K562 (cell line): ENCODE results near the gene TMEM185B. TPM values are rescaled to one million over a fixed set of nuclear protein-coding genes. Genes with fewer than 3 reads are reported as not detected.
A peak's percentile ranks its signal among the peaks of the same experiment; 100 is the strongest.

Experiments used
- HNRNPUL1 ChIP-seq: fragments of 200-400 bp; formaldehyde crosslinking; IDR thresholded peaks from 2 replicates; pipeline ENCODE4 v1.6.1; 2017; ENCODE audit warnings: low read length
- KHSRP ChIP-seq: fragments of 450-650 bp; IDR thresholded peaks from 2 replicates; pipeline ENCODE4 v1.6.1; 2017
- PHF20 ChIP-seq: fragments of 450-650 bp; IDR thresholded peaks from 2 replicates; pipeline ENCODE4 v1.6.1; 2018; ENCODE audit not compliant: partially characterized antibody
- POLR2A ChIP-seq: fragments of 450-650 bp; conservative IDR thresholded peaks from 2 replicates; pipeline ENCODE4 v1.6.1; 2016
- RBM39 ChIP-seq: fragments of 200-400 bp; formaldehyde crosslinking; optimal IDR thresholded peaks from 2 replicates; pipeline ENCODE3; 2018; ENCODE audit warnings: low read depth, low read length
- REST ChIP-seq, 2 experiments: fragments of 450-650 bp; formaldehyde crosslinking in 1 of 2; IDR thresholded peaks; 2 replicates each; pipeline versions ENCODE4 v1.4.0 to v1.6.1; 2014 to 2020; ENCODE audit warnings: mild to moderate bottlenecking in 2 of 2, borderline replicate concordance in 1 of 2, low read depth in 1 of 2
- SMARCC2 ChIP-seq: fragments of 450-650 bp; IDR thresholded peaks from 2 replicates; pipeline ENCODE4 v1.6.1; 2017; ENCODE audit warnings: antibody characterized with exemption, moderate library complexity, mild to moderate bottlenecking, low read depth
- SNRNP70 ChIP-seq: fragments of 200-400 bp; formaldehyde crosslinking; optimal IDR thresholded peaks from 2 replicates; pipeline ENCODE3; 2017; ENCODE audit warnings: low read depth, low read length
- STAG1 ChIP-seq: sonication (generic); formaldehyde crosslinking; IDR thresholded peaks from 2 replicates; pipeline ENCODE4 v1.5.0; 2020; ENCODE audit warnings: missing genetic modification reagents, borderline replicate concordance
- TBL1XR1 ChIP-seq, 2 experiments: IDR thresholded peaks; 2 replicates each; pipeline ENCODE4 v1.6.1; 2012; ENCODE audit warnings: improper control_type of control experiment in 2 of 2, low read length in 2 of 2, mild to moderate bottlenecking in 1 of 2
- YY1 ChIP-seq, 3 experiments: IDR thresholded peaks; 2 replicates each; pipeline ENCODE4 v1.6.1; 2011; ENCODE audit warnings: low read length in 2 of 3, mild to moderate bottlenecking in 2 of 3, moderate library complexity in 2 of 3, borderline replicate concordance in 1 of 3, control low read depth in 1 of 3, low read depth in 1 of 3; ENCODE audit not compliant: insufficient read depth in 3 of 3, insufficient replicate concordance in 2 of 3, control insufficient read depth in 1 of 3, insufficient read length in 1 of 3; ENCODE audit errors: extremely low read depth in 1 of 3
- ZFX ChIP-seq: sonication (generic); formaldehyde crosslinking; IDR thresholded peaks from 2 replicates; pipeline ENCODE4 v1.8.0; 2022; ENCODE audit warnings: mild to moderate bottlenecking, missing genetic modification reagents, moderate library complexity
- ZNF165 ChIP-seq: fragments of 250-450 bp; sonication (Bioruptor Pico); IDR thresholded peaks from 2 replicates; pipeline ENCODE4 v1.4.0; 2020; ENCODE audit warnings: borderline replicate concordance
- ZNF586 ChIP-seq: fragments of 450-650 bp; formaldehyde crosslinking; conservative IDR thresholded peaks from 2 replicates; pipeline ENCODE4 v1.4.0; 2020; ENCODE audit warnings: mild to moderate bottlenecking, moderate library complexity
- polyA plus RNA-seq, 8 experiments: library from polyadenylated mRNA; depleted of rRNA in 4 of 8; stranded (reverse) in 5 of 8; unstranded in 3 of 8; fragments of >200 nt; fragmentation: Nextera tagmentation in 2 of 8; fragmentation: Illumina TruSeq in 1 of 8; extraction: Ambion mirVana in 2 of 8; extraction: Trizol in 1 of 8; gene quantifications; 2 replicates each; pipeline versions ENCODE4 v1.2.1 to v1.2.3, GENCODE V29; 2011 to 2014; ENCODE audit warnings: inconsistent platforms in 1 of 8, missing spikeins in 1 of 8
- total RNA-seq, 7 experiments: library from RNA; depleted of rRNA in 6 of 7; stranded (reverse); fragments of >200 nt in 6 of 7; fragmentation: Illumina TruSeq in 2 of 7; extraction: Trizol in 2 of 7; gene quantifications; 2 replicates each; pipeline versions ENCODE4 v1.2.1 to v1.2.3, GENCODE V29; 2011 to 2021; ENCODE audit warnings: low replicate concordance in 1 of 7
- TF ChIP-seq, protein P1 (sequence below): fragments of 250-450 bp; sonication (Bioruptor Pico); IDR thresholded peaks from 2 replicates; pipeline ENCODE4 v1.5.0; 2022; ENCODE audit warnings: mild to moderate bottlenecking

Gene TMEM185B
- total and polyA plus RNA-seq, 9 of the 15 experiments (the other 6 are each of a cell fraction or from before 2014, with no cell fraction given) = 2.9 to 28.2 (median 11.5) TPM

DNA sequence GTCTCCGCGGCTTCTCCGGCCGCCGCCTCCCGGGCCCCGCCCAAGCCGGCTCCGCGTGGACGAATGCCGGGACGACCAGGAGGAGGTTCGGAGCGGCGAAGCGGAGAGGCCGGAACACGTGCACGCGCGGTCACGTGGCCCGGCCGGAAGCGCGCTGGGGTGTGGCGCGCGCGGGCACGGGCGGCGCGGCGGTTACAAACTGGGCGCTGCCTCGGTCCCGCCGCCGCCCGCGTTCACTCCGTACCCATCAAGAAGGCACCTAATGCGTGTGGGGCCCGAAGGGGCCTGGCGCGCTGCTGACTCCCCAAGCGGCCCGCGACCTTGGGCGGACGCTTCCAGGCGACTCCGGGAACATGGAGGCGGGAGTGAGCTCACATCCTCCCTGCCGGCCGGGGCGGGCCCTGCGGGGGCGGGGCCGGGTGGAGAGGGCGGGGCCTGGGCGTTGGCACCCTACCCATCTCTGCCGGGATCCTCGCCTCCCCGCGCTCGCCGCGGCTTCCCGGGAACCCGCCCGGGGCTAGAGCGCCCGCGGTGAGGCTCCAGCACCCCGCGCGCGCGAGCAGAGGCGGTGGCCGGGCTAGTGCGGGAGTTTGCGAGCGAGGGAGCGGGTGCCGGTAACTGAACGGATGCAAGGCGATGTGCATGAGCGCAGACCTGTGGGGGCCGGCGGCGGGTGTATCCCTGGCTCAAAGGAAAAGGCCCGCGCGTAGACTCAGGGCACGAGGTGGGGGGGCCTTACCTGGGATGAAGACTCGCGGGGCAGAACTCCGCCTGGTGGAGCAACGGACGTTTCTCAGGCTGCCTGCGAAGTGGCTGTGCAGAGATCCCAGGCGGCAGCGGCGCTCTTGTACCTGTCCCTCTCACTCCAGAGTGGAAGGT, at the start of gene TMEM185B (continued):
- no peak; a peak in 1 of 4 replicates for TF ChIP-seq TBL1XR1 (IDR thresholded peaks at IDR 0.05; ENCODE audit: low read length in 2 of 2)
- peak; percentile 86 for TF ChIP-seq POLR2A
- TF ChIP-seq REST (IDR thresholded peaks at IDR 0.05; ENCODE audit: borderline replicate concordance) = peak; percentile 84
- TF ChIP-seq REST (CRISPR knock-in tag; IDR thresholded peaks at IDR 0.05; ENCODE audit: low read depth) = no peak; the same call in 1 of the 2 replicates
- no peak for TF ChIP-seq ZNF586 (CRISPR knock-in tag)
- TF ChIP-seq YY1 (IDR thresholded peaks at IDR 0.05; ENCODE audit: borderline replicate concordance in 1 of 3, control insufficient read depth in 1 of 3, extremely low read depth in 1 of 3, insufficient read depth in 3 of 3, insufficient read length in 1 of 3, insufficient replicate concordance in 2 of 3, low read depth in 1 of 3, low read length in 2 of 3) = peak in 2 of 3 experiments; percentile 67 to 84
- TF ChIP-seq ZNF165 (CRISPR knock-in tag) = no peak
- no peak for TF ChIP-seq RBM39
- TF ChIP-seq, protein P1, sequence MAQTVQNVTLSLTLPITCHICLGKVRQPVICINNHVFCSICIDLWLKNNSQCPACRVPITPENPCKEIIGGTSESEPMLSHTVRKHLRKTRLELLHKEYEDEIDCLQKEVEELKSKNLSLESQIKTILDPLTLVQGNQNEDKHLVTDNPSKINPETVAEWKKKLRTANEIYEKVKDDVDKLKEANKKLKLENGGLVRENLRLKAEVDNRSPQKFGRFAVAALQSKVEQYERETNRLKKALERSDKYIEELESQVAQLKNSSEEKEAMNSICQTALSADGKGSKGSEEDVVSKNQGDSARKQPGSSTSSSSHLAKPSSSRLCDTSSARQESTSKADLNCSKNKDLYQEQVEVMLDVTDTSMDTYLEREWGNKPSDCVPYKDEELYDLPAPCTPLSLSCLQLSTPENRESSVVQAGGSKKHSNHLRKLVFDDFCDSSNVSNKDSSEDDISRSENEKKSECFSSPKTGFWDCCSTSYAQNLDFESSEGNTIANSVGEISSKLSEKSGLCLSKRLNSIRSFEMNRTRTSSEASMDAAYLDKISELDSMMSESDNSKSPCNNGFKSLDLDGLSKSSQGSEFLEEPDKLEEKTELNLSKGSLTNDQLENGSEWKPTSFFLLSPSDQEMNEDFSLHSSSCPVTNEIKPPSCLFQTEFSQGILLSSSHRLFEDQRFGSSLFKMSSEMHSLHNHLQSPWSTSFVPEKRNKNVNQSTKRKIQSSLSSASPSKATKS (CRISPR knock-in tag) = no peak
- TF ChIP-seq SNRNP70 = no peak
- peak; percentile 54 for TF ChIP-seq PHF20
- TF ChIP-seq SMARCC2 = no peak
- no peak for TF ChIP-seq HNRNPUL1
- TF ChIP-seq STAG1 (CRISPR knock-in tag) = peak; percentile 59; the same call in 1 of the 2 replicates
- no peak for TF ChIP-seq KHSRP
- TF ChIP-seq ZFX (CRISPR knock-in tag) = peak; percentile 93
